Gastrocnemius medialis (tissue), 4 donors: ENCODE data around the gene FRMD4B.

ENCODE experiments used
- POLR2A ChIP-seq, 2 donors: fragments of 450-650 bp; IDR thresholded peaks; one replicate each; pipeline ENCODE4 v1.6.1; 2017; ENCODE audit warnings: antibody characterized with exemption in 2 of 2, mild to moderate bottlenecking in 2 of 2, moderate library complexity in 2 of 2
- TF ChIP-seq, protein P1 (sequence below), 5 experiments: fragments of 450-650 bp in 3 of 5; fragments of 200-600 bp in 2 of 5; sonication (generic) in 2 of 5; IDR thresholded peaks in 4 of 5; conservative IDR thresholded peaks in 1 of 5; 1 replicate in 4 of 5; 2 replicates in 1 of 5; pipeline ENCODE4 v1.5.1; 2016 to 2019; ENCODE audit warnings: antibody characterized with exemption in 5 of 5, mild to moderate bottlenecking in 3 of 5, moderate library complexity in 3 of 5

GRCh38 chr3:69231929-69232440, 153.9 kb downstream of the FRMD4B start:
- TF ChIP-seq, protein P1, sequence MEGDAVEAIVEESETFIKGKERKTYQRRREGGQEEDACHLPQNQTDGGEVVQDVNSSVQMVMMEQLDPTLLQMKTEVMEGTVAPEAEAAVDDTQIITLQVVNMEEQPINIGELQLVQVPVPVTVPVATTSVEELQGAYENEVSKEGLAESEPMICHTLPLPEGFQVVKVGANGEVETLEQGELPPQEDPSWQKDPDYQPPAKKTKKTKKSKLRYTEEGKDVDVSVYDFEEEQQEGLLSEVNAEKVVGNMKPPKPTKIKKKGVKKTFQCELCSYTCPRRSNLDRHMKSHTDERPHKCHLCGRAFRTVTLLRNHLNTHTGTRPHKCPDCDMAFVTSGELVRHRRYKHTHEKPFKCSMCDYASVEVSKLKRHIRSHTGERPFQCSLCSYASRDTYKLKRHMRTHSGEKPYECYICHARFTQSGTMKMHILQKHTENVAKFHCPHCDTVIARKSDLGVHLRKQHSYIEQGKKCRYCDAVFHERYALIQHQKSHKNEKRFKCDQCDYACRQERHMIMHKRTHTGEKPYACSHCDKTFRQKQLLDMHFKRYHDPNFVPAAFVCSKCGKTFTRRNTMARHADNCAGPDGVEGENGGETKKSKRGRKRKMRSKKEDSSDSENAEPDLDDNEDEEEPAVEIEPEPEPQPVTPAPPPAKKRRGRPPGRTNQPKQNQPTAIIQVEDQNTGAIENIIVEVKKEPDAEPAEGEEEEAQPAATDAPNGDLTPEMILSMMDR (IDR thresholded peaks at IDR 0.05 in 4 of 5, conservative IDR thresholded peaks at IDR 0.05 in 1 of 5): no peak
- no peak for TF ChIP-seq POLR2A (IDR thresholded peaks at IDR 0.05)
